Germinal center (tissue), 1 donor: ENCODE measurements around the gene ACER1.
"Not testable (repeated sequence)": the region's sequence is repeated elsewhere in the genome, so short reads cannot be mapped to it uniquely, and the experiment has no call there.

Source experiments
- DNase-seq: peaks from one replicate; pipeline ENCODE4 v3.0.0; 2012; ENCODE audit warnings: mixed read lengths, low spot score

ACER1 gene

GRCh38 chr19:6333439-6333838 lies at the start of gene ACER1:
ACER1 (minus strand) TSS chr19:6333612; CDS start chr19:6333551, 61 bp downstream.
- no peak for DNase-seq

GRCh38 chr19:6383188-6383587 lies 49.8 kb upstream of the ACER1 start:
- no peak for DNase-seq

- no peak for DNase-seq
These were observed 47.8 kb upstream of the ACER1 start for GRCh38 chr19:6381030-6381750.

- DNase-seq, result no peak
These were observed 46.3 kb upstream of the ACER1 start for GRCh38 chr19:6379744-6380143.

- no peak for DNase-seq
These were observed 45.1 kb upstream of the ACER1 start for GRCh38 chr19:6378486-6378885.

GRCh38 chr19:6378041-6378440 lies 44.6 kb upstream of the ACER1 start:
- no peak for DNase-seq

GRCh38 chr19:6376512-6377190 lies 43.2 kb upstream of the ACER1 start:
- DNase-seq, result no peak

GRCh38 chr19:6375411-6376010 lies 42.1 kb upstream of the ACER1 start, which contains the start of gene PSPN:
PSPN (minus strand) TSS chr19:6375933; CDS start chr19:6375849, 84 bp downstream.
- no peak for DNase-seq

GRCh38 chr19:6374711-6375410 lies 41.4 kb upstream of the ACER1 start:
- DNase-seq, result no peak

GRCh38 chr19:6374161-6374709 lies 40.8 kb upstream of the ACER1 start:
- DNase-seq, result no peak

GRCh38 chr19:6373813-6374108 lies 40.3 kb upstream of the ACER1 start:
- DNase-seq, result no peak

GRCh38 chr19:6373096-6373812 lies 39.8 kb upstream of the ACER1 start:
- peak; percentile 94 for DNase-seq

GRCh38 chr19:6372594-6373095 lies 39.2 kb upstream of the ACER1 start, which contains the start of gene ALKBH7:
ALKBH7 (plus strand) TSS chr19:6372794; CDS start chr19:6372821, 27 bp downstream.
- peak; percentile 95 for DNase-seq

GRCh38 chr19:6364353-6364752 lies 30.9 kb upstream of the ACER1 start:
- DNase-seq, result no peak

- no peak for DNase-seq
These were observed 29.0 kb upstream of the ACER1 start for GRCh38 chr19:6362351-6362801.

- no peak for DNase-seq
These were observed 28.6 kb upstream of the ACER1 start for GRCh38 chr19:6362027-6362350.

- DNase-seq, result not testable (repeated sequence)
These were observed 27.4 kb upstream of the ACER1 start for GRCh38 chr19:6360857-6361216.

- not testable (repeated sequence) for DNase-seq
These were observed 27.0 kb upstream of the ACER1 start for GRCh38 chr19:6360445-6360844.

GRCh38 chr19:6359568-6360341 lies 26.3 kb upstream of the ACER1 start:
- no peak for DNase-seq

- DNase-seq, result no peak
These were observed 24.6 kb upstream of the ACER1 start for GRCh38 chr19:6358003-6358402.

- DNase-seq, result no peak
These were observed 23.8 kb upstream of the ACER1 start for GRCh38 chr19:6357174-6357573.
